Measurements from ENCODE around the gene THRB.

DNA sequence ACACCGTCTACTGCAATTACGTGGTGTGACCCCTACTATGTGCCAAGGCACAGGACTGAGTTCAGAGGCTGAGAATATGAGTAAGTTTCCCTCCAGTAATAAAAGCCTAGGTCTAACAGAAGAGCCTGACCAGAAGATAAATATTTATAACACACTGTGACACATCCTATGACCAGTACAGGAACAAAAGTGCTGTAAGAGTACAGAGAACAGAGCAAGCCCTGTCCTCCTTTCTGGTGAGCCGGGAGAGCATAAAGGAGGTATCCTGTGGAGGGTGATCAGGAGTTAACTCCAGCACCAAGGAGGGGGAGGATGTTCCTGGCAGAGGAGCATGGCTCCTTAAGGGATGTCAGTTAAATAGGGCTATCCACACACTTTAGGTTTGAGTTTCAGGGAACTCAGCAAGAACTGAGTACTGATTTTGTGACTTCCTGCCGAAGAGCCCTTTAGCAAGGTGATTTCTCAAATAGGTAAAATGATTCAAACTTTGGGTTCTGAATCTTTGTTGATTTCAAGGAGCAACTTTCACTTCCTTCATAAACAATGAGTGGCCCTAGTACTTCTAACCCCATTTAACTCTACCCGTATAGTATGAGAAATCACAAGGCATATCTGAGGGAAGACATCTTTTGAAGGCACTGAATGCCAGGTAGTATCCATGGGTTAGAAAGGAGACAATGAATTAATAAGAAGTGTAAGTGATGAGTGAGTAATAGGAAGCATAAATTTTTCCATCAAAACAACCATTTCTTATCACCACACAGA, 198.0 kb downstream of the THRB start:
- TF ChIP-seq POLR2A (IDR thresholded peaks at IDR 0.05), result no peak
- TF ChIP-seq, protein P1, sequence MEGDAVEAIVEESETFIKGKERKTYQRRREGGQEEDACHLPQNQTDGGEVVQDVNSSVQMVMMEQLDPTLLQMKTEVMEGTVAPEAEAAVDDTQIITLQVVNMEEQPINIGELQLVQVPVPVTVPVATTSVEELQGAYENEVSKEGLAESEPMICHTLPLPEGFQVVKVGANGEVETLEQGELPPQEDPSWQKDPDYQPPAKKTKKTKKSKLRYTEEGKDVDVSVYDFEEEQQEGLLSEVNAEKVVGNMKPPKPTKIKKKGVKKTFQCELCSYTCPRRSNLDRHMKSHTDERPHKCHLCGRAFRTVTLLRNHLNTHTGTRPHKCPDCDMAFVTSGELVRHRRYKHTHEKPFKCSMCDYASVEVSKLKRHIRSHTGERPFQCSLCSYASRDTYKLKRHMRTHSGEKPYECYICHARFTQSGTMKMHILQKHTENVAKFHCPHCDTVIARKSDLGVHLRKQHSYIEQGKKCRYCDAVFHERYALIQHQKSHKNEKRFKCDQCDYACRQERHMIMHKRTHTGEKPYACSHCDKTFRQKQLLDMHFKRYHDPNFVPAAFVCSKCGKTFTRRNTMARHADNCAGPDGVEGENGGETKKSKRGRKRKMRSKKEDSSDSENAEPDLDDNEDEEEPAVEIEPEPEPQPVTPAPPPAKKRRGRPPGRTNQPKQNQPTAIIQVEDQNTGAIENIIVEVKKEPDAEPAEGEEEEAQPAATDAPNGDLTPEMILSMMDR (IDR thresholded peaks at IDR 0.05), result no peak
